ENCODE measurements around the gene SENP7.

SENP7 gene

GRCh38 chr3:101433652-101434051 lies 79.4 kb downstream of the SENP7 start:
- no peak for TF ChIP-seq CTCF (IDR thresholded peaks at IDR 0.05; ENCODE audit: low read depth, low read length, missing control alignments)
- DNase-seq (ENCODE audit: extremely low read depth, low read depth) = no peak
- no peak overlapping the region for H3K4me3 ChIP-seq (replicated peaks; ENCODE audit: low read depth, low read length)

- TF ChIP-seq CTCF (IDR thresholded peaks at IDR 0.05; ENCODE audit: low read depth, low read length, missing control alignments) = no peak
- no peak overlapping the region for H3K4me3 ChIP-seq (replicated peaks; ENCODE audit: low read depth, low read length)
- DNase-seq (ENCODE audit: extremely low read depth, low read depth) = no peak
These were observed 88.8 kb downstream of the SENP7 start for GRCh38 chr3:101423984-101424888.

- no peak for TF ChIP-seq CTCF (IDR thresholded peaks at IDR 0.05; ENCODE audit: low read depth, low read length, missing control alignments)
- DNase-seq (ENCODE audit: extremely low read depth, low read depth) = no peak
- no peak overlapping the region for H3K4me3 ChIP-seq (replicated peaks; ENCODE audit: low read depth, low read length)
These were observed 94.2 kb downstream of the SENP7 start for GRCh38 chr3:101418851-101419250.

- DNase-seq (ENCODE audit: extremely low read depth, low read depth) = no peak
- no peak overlapping the region for H3K4me3 ChIP-seq (replicated peaks; ENCODE audit: low read depth, low read length)
- no peak for TF ChIP-seq CTCF (IDR thresholded peaks at IDR 0.05; ENCODE audit: low read depth, low read length, missing control alignments)
These were observed 98.9 kb downstream of the SENP7 start for GRCh38 chr3:101414121-101414520.

GRCh38 chr3:101413656-101414055 lies 99.4 kb downstream of the SENP7 start:
- H3K4me3 ChIP-seq (replicated peaks; ENCODE audit: low read depth, low read length) = no peak overlapping the region
- TF ChIP-seq CTCF (IDR thresholded peaks at IDR 0.05; ENCODE audit: low read depth, low read length, missing control alignments) = no peak
- no peak for DNase-seq (ENCODE audit: extremely low read depth, low read depth)

- H3K4me3 ChIP-seq (replicated peaks; ENCODE audit: low read depth, low read length) = no peak overlapping the region
- no peak for DNase-seq (ENCODE audit: extremely low read depth, low read depth)
- no peak for TF ChIP-seq CTCF (IDR thresholded peaks at IDR 0.05; ENCODE audit: low read depth, low read length, missing control alignments)
These were observed 121.5 kb downstream of the SENP7 start for GRCh38 chr3:101391413-101391950.

Measured in HFF-Myc (cell line).